ENCODE data around the gene ANKRD42. TPM values are rescaled to one million over a fixed set of nuclear protein-coding genes. Genes with fewer than 3 reads are reported as not detected.

Gene ANKRD42
- total RNA-seq (2022) (8.6 and 13.5 TPM in 2 replicates), Bru-seq, nascent RNA (percentile 49 among the genes with signal in this experiment), BruChase-seq, experiment 1, labeled RNA remaining after a 6-hour chase (percentile 66 among the genes with signal in this experiment), BruChase-seq, experiment 2, labeled RNA remaining after a 2-hour chase (percentile 63 among the genes with signal in this experiment)
- long read RNA-seq, full-length matches to known transcripts, result 13 of 32 reads
- long read RNA-seq, partial matches to known transcripts, result 4 of 32 reads
- long read RNA-seq, other reads (novel, unspliced or antisense), result 15 of 32 reads

DNA sequence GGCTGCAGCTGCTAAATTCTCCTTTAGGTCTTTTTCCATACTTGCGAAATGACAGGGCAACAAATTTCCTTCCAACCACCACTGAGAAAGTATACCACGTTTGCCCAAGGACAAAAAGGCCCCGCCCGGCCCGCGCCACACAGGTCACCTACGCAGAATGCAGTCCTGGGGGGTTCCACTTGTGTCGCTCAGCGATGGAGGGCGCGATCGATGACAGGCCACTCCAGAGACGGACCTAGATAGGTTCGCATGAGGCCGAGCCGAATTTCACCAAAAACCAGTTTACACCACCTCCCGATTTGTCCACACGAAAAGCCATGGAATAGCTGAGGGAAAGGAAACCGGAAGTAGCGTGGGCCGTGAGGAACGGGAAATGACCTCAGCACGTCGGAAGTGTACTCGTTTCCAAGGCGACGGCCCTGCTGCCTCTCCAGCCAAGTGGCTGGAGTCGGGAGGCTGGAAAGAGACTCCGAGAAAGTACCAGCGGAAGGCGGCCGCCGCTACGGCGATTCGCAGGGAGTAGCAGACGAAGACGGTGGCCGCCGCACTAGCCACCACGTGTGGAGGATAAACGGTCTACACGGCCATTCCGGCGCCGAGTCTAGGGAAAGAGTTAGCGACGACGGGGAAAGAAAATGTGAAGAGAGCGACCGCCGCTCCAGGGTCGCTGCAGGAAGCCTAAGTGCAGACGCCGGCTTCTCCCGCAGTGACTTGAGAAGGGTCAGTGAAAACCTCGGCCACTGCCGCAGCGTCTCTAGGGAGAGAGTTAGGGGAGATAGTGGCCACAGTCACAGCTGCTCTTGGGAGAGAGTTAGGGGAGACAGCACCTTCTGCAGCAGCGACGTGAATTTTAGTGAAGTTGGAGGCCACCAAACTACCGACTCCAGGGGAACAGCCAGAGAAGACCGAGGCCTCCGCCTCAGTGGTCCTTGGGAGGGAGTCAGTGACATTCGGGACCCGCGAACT lies at the start of gene ANKRD42:
TSS of gene ANKRD42 (plus strand) at position 398 of the 966 bp plus-strand sequence. CDS start 959 bp downstream, outside the sequence.
- no peaks in the 10 kb centered on the region for H3K9me3 Mint-ChIP-seq (ENCODE audit: unreplicated experiment)
- no peaks in the 10 kb centered on the region for H3K27me3 Mint-ChIP-seq (ENCODE audit: insufficient read depth, unreplicated experiment)
- H3K27ac Mint-ChIP-seq (ENCODE audit: low read depth, unreplicated experiment), result peak within 1 kb of the TSS; percentile 92
- TF ChIP-seq CTCF (IDR thresholded peaks at IDR 0.05; ENCODE audit: unreplicated experiment), result no peak
- H3K36me3 Mint-ChIP-seq (ENCODE audit: insufficient read depth, unreplicated experiment), result peaks cover 45% of the 10 kb centered on the region
- intact Hi-C loops (cut with micrococcal nuclease), result loop anchor here (1.0 to 2.0 kb wide), 4 partner anchors 37 to 292 kb away; partner anchors contain the start of genes DDIAS and PCF11
- peaks cover 34% of the 10 kb centered on the region for H3K4me1 Mint-ChIP-seq (ENCODE audit: insufficient read depth, unreplicated experiment)
- H3K4me3 Mint-ChIP-seq (ENCODE audit: unreplicated experiment), result peak within 1 kb of the TSS; percentile 94
- ChIA-PET CTCF (interaction anchor here (0.6 to 1.5 kb wide), 6 partner anchors 56 to 1126 kb away, joined by 3 to 4 read pairs (median 4); no protein-coding TSS in a partner anchor), POLR2A (interaction anchor here (0.6 to 3.9 kb wide), 36 partner anchors 9 to 295 kb away, joined by 3 to 91 read pairs (median 4); partner anchors contain the start of genes CCDC90B, DDIAS, PCF11 and PRCP)
- BruUV-seq (replicated peaks), result TSS peak; percentile 71
- peak; percentile 97 for DNase-seq (ENCODE audit: unreplicated experiment)

GRCh38 chr11:83147895-83148294 lies 45.6 kb upstream of the ANKRD42 start:
- Mint-ChIP-seq H3K4me1 (ENCODE audit: insufficient read depth, unreplicated experiment) (no peaks in the 10 kb centered on the region), H3K36me3 (ENCODE audit: insufficient read depth, unreplicated experiment) (no peaks in the 10 kb centered on the region), H3K9me3 (ENCODE audit: unreplicated experiment) (no peaks in the 10 kb centered on the region), H3K4me3 (ENCODE audit: unreplicated experiment) (no peak overlapping the region), H3K27ac (ENCODE audit: low read depth, unreplicated experiment) (no peak overlapping the region), H3K27me3 (ENCODE audit: insufficient read depth, unreplicated experiment) (no peaks in the 10 kb centered on the region)
- no peak for DNase-seq (ENCODE audit: unreplicated experiment)
- TF ChIP-seq CTCF (IDR thresholded peaks at IDR 0.05; ENCODE audit: unreplicated experiment), result no peak
- POLR2A ChIA-PET, result interaction anchor here (0.7 to 2.9 kb wide), 2 partner anchors 10 to 246 kb away, joined by 3 to 9 read pairs; partner anchors contain the start of genes DDIAS and PCF11
- intact Hi-C loops (cut with micrococcal nuclease), result no loop called here
- CTCF ChIA-PET, result interaction anchor here (0.6 to 0.9 kb wide), 2 partner anchors 21 to 223 kb away, joined by 5 read pairs; no protein-coding TSS in a partner anchor
- no TSS peak for BruUV-seq (replicated peaks)

DNA sequence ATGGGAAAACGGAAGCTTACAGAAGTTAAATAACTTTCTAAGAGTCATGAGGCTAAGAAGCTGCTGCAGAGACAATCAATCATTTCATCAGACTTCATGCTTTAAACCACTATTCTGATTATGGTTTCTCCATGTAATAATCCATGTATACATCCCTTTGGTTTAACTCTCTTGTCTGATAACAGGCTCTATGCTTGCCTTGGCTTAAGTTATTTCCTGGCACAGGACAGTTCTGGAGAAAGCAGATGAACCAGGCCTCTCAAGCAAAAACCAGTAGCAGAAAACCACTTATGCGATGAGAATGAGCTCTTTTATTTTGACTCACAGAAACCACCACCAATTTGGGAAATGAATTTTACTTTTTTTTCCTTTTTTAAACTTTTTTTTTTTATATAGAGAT lies 43.1 kb upstream of the ANKRD42 start:
- Mint-ChIP-seq H3K4me1 (ENCODE audit: insufficient read depth, unreplicated experiment) (no peaks in the 10 kb centered on the region), H3K9me3 (ENCODE audit: unreplicated experiment) (no peaks in the 10 kb centered on the region), H3K4me3 (ENCODE audit: unreplicated experiment) (no peak overlapping the region), H3K27ac (ENCODE audit: low read depth, unreplicated experiment) (no peak overlapping the region), H3K36me3 (ENCODE audit: insufficient read depth, unreplicated experiment) (no peaks in the 10 kb centered on the region), H3K27me3 (ENCODE audit: insufficient read depth, unreplicated experiment) (no peaks in the 10 kb centered on the region)
- DNase-seq (ENCODE audit: unreplicated experiment), result no peak
- BruUV-seq (replicated peaks), result no TSS peak
- no peak for TF ChIP-seq CTCF (IDR thresholded peaks at IDR 0.05; ENCODE audit: unreplicated experiment)
- POLR2A ChIA-PET, result interaction anchor here (0.6 to 1.5 kb wide), 4 partner anchors 9 to 1418 kb away, joined by 3 to 6 read pairs (median 4); no protein-coding TSS in a partner anchor
- intact Hi-C loops (cut with micrococcal nuclease), result loop anchor here (10.0 kb wide), 2 partner anchors 94 to 134 kb away; partner anchors contain the start of gene CCDC90B
- CTCF ChIA-PET, result interaction anchor here (0.6 to 0.7 kb wide), 2 partner anchors 80 to 811 kb away, joined by 3 read pairs; no protein-coding TSS in a partner anchor

All from MCF 10A (cell line).